ENCODE measurements around the gene SELENOK.

SELENOK gene

GRCh38 chr3:53913401-53913800 is 21.7 kb upstream of the SELENOK start:
- H3K36me3 ChIP-seq (ENCODE audit: control insufficient read depth, insufficient read depth, low read length) = no peaks in the 10 kb centered on the region
- TF ChIP-seq CTCF (IDR thresholded peaks at IDR 0.05; ENCODE audit: insufficient read depth, low read length, poor library complexity, severe bottlenecking) = no peak
- H3K4me3 ChIP-seq (replicated peaks; ENCODE audit: low read depth, low read length) = no peak overlapping the region
- no peak for DNase-seq (ENCODE audit: extremely low read depth, insufficient read length)
- H3K27me3 ChIP-seq (replicated peaks; ENCODE audit: control insufficient read depth, insufficient read depth, low read length) = no peaks in the 10 kb centered on the region

- no peak for DNase-seq (ENCODE audit: extremely low read depth, insufficient read length)
- no peaks in the 10 kb centered on the region for H3K36me3 ChIP-seq (ENCODE audit: control insufficient read depth, insufficient read depth, low read length)
- TF ChIP-seq CTCF (IDR thresholded peaks at IDR 0.05; ENCODE audit: insufficient read depth, low read length, poor library complexity, severe bottlenecking) = no peak
- no peaks in the 10 kb centered on the region for H3K27me3 ChIP-seq (replicated peaks; ENCODE audit: control insufficient read depth, insufficient read depth, low read length)
- no peak overlapping the region for H3K4me3 ChIP-seq (replicated peaks; ENCODE audit: low read depth, low read length)
These were observed 11.1 kb upstream of the SELENOK start for GRCh38 chr3:53902711-53903110.

GRCh38 chr3:53902067-53902466 is 10.4 kb upstream of the SELENOK start:
- TF ChIP-seq CTCF (IDR thresholded peaks at IDR 0.05; ENCODE audit: insufficient read depth, low read length, poor library complexity, severe bottlenecking) = no peak
- no peak for DNase-seq (ENCODE audit: extremely low read depth, insufficient read length)
- no peak overlapping the region for H3K4me3 ChIP-seq (replicated peaks; ENCODE audit: low read depth, low read length)

GRCh38 chr3:53900666-53901331 is 9.1 kb upstream of the SELENOK start:
- H3K4me3 ChIP-seq (replicated peaks; ENCODE audit: low read depth, low read length) = no peak overlapping the region
- no peaks in the 10 kb centered on the region for H3K27me3 ChIP-seq (replicated peaks; ENCODE audit: control insufficient read depth, insufficient read depth, low read length)
- TF ChIP-seq CTCF (IDR thresholded peaks at IDR 0.05; ENCODE audit: insufficient read depth, low read length, poor library complexity, severe bottlenecking) = no peak
- DNase-seq (ENCODE audit: extremely low read depth, insufficient read length) = no peak
- no peaks in the 10 kb centered on the region for H3K36me3 ChIP-seq (ENCODE audit: control insufficient read depth, insufficient read depth, low read length)

More at GRCh38 chr3:53902067-53902466, 10.4 kb upstream of the SELENOK start:
- Histone ChIP-seq H3K36me3 (ENCODE audit: control insufficient read depth, insufficient read depth, low read length) (no peaks in the 10 kb centered on the region), H3K27me3 (replicated peaks; ENCODE audit: control insufficient read depth, insufficient read depth, low read length) (no peaks in the 10 kb centered on the region)

- TF ChIP-seq CTCF (IDR thresholded peaks at IDR 0.05; ENCODE audit: insufficient read depth, low read length, poor library complexity, severe bottlenecking) = no peak
- Histone ChIP-seq H3K36me3 (ENCODE audit: control insufficient read depth, insufficient read depth, low read length) (no peaks in the 10 kb centered on the region), H3K27me3 (replicated peaks; ENCODE audit: control insufficient read depth, insufficient read depth, low read length) (no peaks in the 10 kb centered on the region), H3K4me3 (replicated peaks; ENCODE audit: low read depth, low read length) (no peak overlapping the region)
- no peak for DNase-seq (ENCODE audit: extremely low read depth, insufficient read length)
These were observed 8.1 kb upstream of the SELENOK start for GRCh38 chr3:53899750-53900149.

- Histone ChIP-seq H3K27me3 (replicated peaks; ENCODE audit: control insufficient read depth, insufficient read depth, low read length) (no peaks in the 10 kb centered on the region), H3K4me3 (replicated peaks; ENCODE audit: low read depth, low read length) (peak overlapping the region; percentile 58), H3K36me3 (ENCODE audit: control insufficient read depth, insufficient read depth, low read length) (no peaks in the 10 kb centered on the region)
- DNase-seq (ENCODE audit: extremely low read depth, insufficient read length) = no peak
- TF ChIP-seq CTCF (IDR thresholded peaks at IDR 0.05; ENCODE audit: insufficient read depth, low read length, poor library complexity, severe bottlenecking) = no peak
These were observed 603 bp upstream of the SELENOK start for GRCh38 chr3:53892286-53892637.

All from GM06990 (cell line).